ENCODE results near the gene TRPT1. TPM values are rescaled to one million over a fixed set of nuclear protein-coding genes. Genes with fewer than 3 reads are reported as not detected.
"Not testable (repeated sequence)": the region's sequence is repeated elsewhere in the genome, so short reads cannot be mapped to it uniquely, and the experiment has no call there.

Gene TRPT1
- total RNA-seq, 2 donors from 2014 or later, result 30.5 to 35.7 TPM

GRCh38 chr11:64252003-64252872 lies 26.3 kb upstream of the TRPT1 start:
- no peaks in the 10 kb centered on the region for H3K9me3 Mint-ChIP-seq
- no peak for ATAC-seq
- DNase-seq (ENCODE audit: low spot score), result no peak
- no peaks in the 10 kb centered on the region for H3K27me3 Mint-ChIP-seq
- H3K36me3 Mint-ChIP-seq, result no peaks in the 10 kb centered on the region
- H3K4me1 Mint-ChIP-seq (ENCODE audit: low read depth in 2 of 2), result peaks cover 12 to 23% of the 10 kb centered on the region in 2 donors
- peak overlapping the region in 1 of 2 donors; percentile 70 for H3K27ac Mint-ChIP-seq
- H3K4me3 Mint-ChIP-seq, result peak overlapping the region; percentile 89

- Mint-ChIP-seq H3K36me3 (no peaks in the 10 kb centered on the region), H3K27ac (peak overlapping the region in 1 of 2 donors; percentile 70), H3K4me1 (ENCODE audit: low read depth in 2 of 2) (peaks cover 12 to 27% of the 10 kb centered on the region in 2 donors), H3K27me3 (no peaks in the 10 kb centered on the region), H3K4me3 (peak overlapping the region; percentile 89), H3K9me3 (no peaks in the 10 kb centered on the region)
- no peak for DNase-seq (ENCODE audit: low spot score)
- ATAC-seq, result no peak
Observed at GRCh38 chr11:64251753-64252002, 25.7 kb upstream of the TRPT1 start.

- H3K4me3 Mint-ChIP-seq, result peak within 1 kb of the TSS; percentile 89
- no peak for DNase-seq (ENCODE audit: low spot score)
- H3K4me1 Mint-ChIP-seq (ENCODE audit: low read depth in 2 of 2), result peaks cover 12 to 27% of the 10 kb centered on the region in 2 donors
- peak within 1 kb of the TSS in 1 of 2 donors; percentile 70 for H3K27ac Mint-ChIP-seq
- H3K27me3 Mint-ChIP-seq, result no peaks in the 10 kb centered on the region
- H3K9me3 Mint-ChIP-seq, result no peaks in the 10 kb centered on the region
- ATAC-seq, result peak; percentile 80 to 85
- no peaks in the 10 kb centered on the region for H3K36me3 Mint-ChIP-seq
Observed at GRCh38 chr11:64251016-64251752, 25.2 kb upstream of the TRPT1 start, which contains the start of gene PLCB3. Gene PLCB3, plus strand, starts transcription at chr11:64251530. Its CDS starts 120 bp downstream, at chr11:64251650.

GRCh38 chr11:64250415-64251015 lies 24.5 kb upstream of the TRPT1 start:
- no peak for ATAC-seq
- Mint-ChIP-seq H3K4me1 (ENCODE audit: low read depth in 2 of 2) (peaks cover 12 to 32% of the 10 kb centered on the region in 2 donors), H3K27ac (no peak overlapping the region), H3K4me3 (peak overlapping the region; percentile 56), H3K9me3 (no peaks in the 10 kb centered on the region), H3K27me3 (no peaks in the 10 kb centered on the region), H3K36me3 (no peaks in the 10 kb centered on the region)
- no peak for DNase-seq (ENCODE audit: low spot score)

- Mint-ChIP-seq H3K36me3 (no peaks in the 10 kb centered on the region), H3K4me3 (peak overlapping the region; percentile 57), H3K27ac (no peak overlapping the region), H3K4me1 (ENCODE audit: low read depth in 2 of 2) (peaks cover 12 to 32% of the 10 kb centered on the region in 2 donors), H3K27me3 (no peaks in the 10 kb centered on the region), H3K9me3 (no peaks in the 10 kb centered on the region)
- ATAC-seq (no peak), DNase-seq (ENCODE audit: low spot score) (no peak)
Observed at GRCh38 chr11:64249563-64250414, 23.8 kb upstream of the TRPT1 start.

GRCh38 chr11:64249038-64249437 lies 23.1 kb upstream of the TRPT1 start:
- no peak for DNase-seq (ENCODE audit: low spot score)
- peaks cover 12 to 31% of the 10 kb centered on the region in 2 donors for H3K4me1 Mint-ChIP-seq (ENCODE audit: low read depth in 2 of 2)
- ATAC-seq, result no peak
- no peaks in the 10 kb centered on the region for H3K27me3 Mint-ChIP-seq
- H3K36me3 Mint-ChIP-seq, result no peaks in the 10 kb centered on the region
- no peak overlapping the region for H3K27ac Mint-ChIP-seq
- H3K4me3 Mint-ChIP-seq, result no peak overlapping the region
- no peaks in the 10 kb centered on the region for H3K9me3 Mint-ChIP-seq

GRCh38 chr11:64248578-64248977 lies 22.6 kb upstream of the TRPT1 start:
- Mint-ChIP-seq H3K27ac (no peak overlapping the region), H3K36me3 (no peaks in the 10 kb centered on the region), H3K9me3 (no peaks in the 10 kb centered on the region), H3K27me3 (no peaks in the 10 kb centered on the region), H3K4me3 (no peak overlapping the region), H3K4me1 (ENCODE audit: low read depth in 2 of 2) (peaks cover 12 to 28% of the 10 kb centered on the region in 2 donors)
- ATAC-seq (no peak), DNase-seq (ENCODE audit: low spot score) (no peak)

- peak overlapping the region; percentile 82 for H3K4me3 Mint-ChIP-seq
- no peaks in the 10 kb centered on the region for H3K9me3 Mint-ChIP-seq
- no peak for DNase-seq (ENCODE audit: low spot score)
- H3K36me3 Mint-ChIP-seq, result no peaks in the 10 kb centered on the region
- no peaks in the 10 kb centered on the region for H3K27me3 Mint-ChIP-seq
- H3K4me1 Mint-ChIP-seq (ENCODE audit: low read depth in 2 of 2), result peaks cover 12 to 34% of the 10 kb centered on the region in 2 donors
- ATAC-seq, result no peak
- H3K27ac Mint-ChIP-seq, result peak overlapping the region in 1 of 2 donors; percentile 76
Observed at GRCh38 chr11:64247729-64248531, 21.9 kb upstream of the TRPT1 start.

GRCh38 chr11:64246871-64247728 lies 21.1 kb upstream of the TRPT1 start, which contains the start of gene PPP1R14B:
Gene PPP1R14B, minus strand, starts transcription at chr11:64246943. Its CDS starts 270 bp downstream, at chr11:64246673.
- DNase-seq (ENCODE audit: low spot score) (peak; percentile 86), ATAC-seq (peak; percentile 74 to 83)
- H3K9me3 Mint-ChIP-seq, result no peaks in the 10 kb centered on the region
- H3K4me3 Mint-ChIP-seq, result peak within 1 kb of the TSS; percentile 86
- H3K27me3 Mint-ChIP-seq, result no peaks in the 10 kb centered on the region
- peaks cover 10 to 33% of the 10 kb centered on the region in 2 donors for H3K4me1 Mint-ChIP-seq (ENCODE audit: low read depth in 2 of 2)
- no peaks in the 10 kb centered on the region for H3K36me3 Mint-ChIP-seq
- peak within 1 kb of the TSS; percentile 81 to 83 for H3K27ac Mint-ChIP-seq

GRCh38 chr11:64246621-64246870 lies 20.6 kb upstream of the TRPT1 start:
- DNase-seq (ENCODE audit: low spot score); H3K36me3 Mint-ChIP-seq; H3K9me3 Mint-ChIP-seq; H3K27me3 Mint-ChIP-seq: not testable (repeated sequence)
- peak overlapping the region; percentile 82 for H3K4me3 Mint-ChIP-seq
- H3K27ac Mint-ChIP-seq, result peak overlapping the region; percentile 72 to 81
- H3K4me1 Mint-ChIP-seq (ENCODE audit: low read depth in 2 of 2), result peaks cover 6 to 29% of the 10 kb centered on the region in 2 donors
- ATAC-seq, result peak; percentile 25 to 48

- H3K36me3 Mint-ChIP-seq, result no peaks in the 10 kb centered on the region
Observed at GRCh38 chr11:64245797-64246620, 20.0 kb upstream of the TRPT1 start.

More at GRCh38 chr11:64245797-64246620, 20.0 kb upstream of the TRPT1 start:
- Mint-ChIP-seq H3K4me3 (peak overlapping the region; percentile 86), H3K27me3 (no peaks in the 10 kb centered on the region), H3K9me3 (no peaks in the 10 kb centered on the region), H3K27ac (peak overlapping the region; percentile 81 to 83), H3K4me1 (ENCODE audit: low read depth in 2 of 2) (peaks cover 6 to 32% of the 10 kb centered on the region in 2 donors)
- DNase-seq (ENCODE audit: low spot score), result no peak
- no peak for ATAC-seq
